ENCODE data around the gene GGA1.

GRCh38 chr22:37631448-37632173 is 23.0 kb downstream of the GGA1 start:
- TF ChIP-seq EP300 (IDR thresholded peaks at IDR 0.05; ENCODE audit: borderline replicate concordance), result no peak
- no peak for TF ChIP-seq CEBPB (IDR thresholded peaks at IDR 0.05)
- TF ChIP-seq, protein P1, sequence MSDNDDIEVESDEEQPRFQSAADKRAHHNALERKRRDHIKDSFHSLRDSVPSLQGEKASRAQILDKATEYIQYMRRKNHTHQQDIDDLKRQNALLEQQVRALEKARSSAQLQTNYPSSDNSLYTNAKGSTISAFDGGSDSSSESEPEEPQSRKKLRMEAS (IDR thresholded peaks at IDR 0.05), result no peak
- no peak for TF ChIP-seq CREB1 (IDR thresholded peaks at IDR 0.05; ENCODE audit: low read depth)
- no peak for TF ChIP-seq USF1 (IDR thresholded peaks at IDR 0.05)
- no peak for TF ChIP-seq TCF12 (IDR thresholded peaks at IDR 0.05; ENCODE audit: low read depth)
- TF ChIP-seq EGR1 (IDR thresholded peaks at IDR 0.05), result no peak
- no peak for TF ChIP-seq RAD21 (IDR thresholded peaks at IDR 0.05; ENCODE audit: low read depth)
- no peak for TF ChIP-seq YY1 (IDR thresholded peaks at IDR 0.05; ENCODE audit: low read depth)
- TF ChIP-seq TAF1 (IDR thresholded peaks at IDR 0.05; ENCODE audit: low read depth), result no peak
- no peak for TF ChIP-seq ZBTB7A (IDR thresholded peaks at IDR 0.05; ENCODE audit: low read depth)
- TF ChIP-seq, protein P2, sequence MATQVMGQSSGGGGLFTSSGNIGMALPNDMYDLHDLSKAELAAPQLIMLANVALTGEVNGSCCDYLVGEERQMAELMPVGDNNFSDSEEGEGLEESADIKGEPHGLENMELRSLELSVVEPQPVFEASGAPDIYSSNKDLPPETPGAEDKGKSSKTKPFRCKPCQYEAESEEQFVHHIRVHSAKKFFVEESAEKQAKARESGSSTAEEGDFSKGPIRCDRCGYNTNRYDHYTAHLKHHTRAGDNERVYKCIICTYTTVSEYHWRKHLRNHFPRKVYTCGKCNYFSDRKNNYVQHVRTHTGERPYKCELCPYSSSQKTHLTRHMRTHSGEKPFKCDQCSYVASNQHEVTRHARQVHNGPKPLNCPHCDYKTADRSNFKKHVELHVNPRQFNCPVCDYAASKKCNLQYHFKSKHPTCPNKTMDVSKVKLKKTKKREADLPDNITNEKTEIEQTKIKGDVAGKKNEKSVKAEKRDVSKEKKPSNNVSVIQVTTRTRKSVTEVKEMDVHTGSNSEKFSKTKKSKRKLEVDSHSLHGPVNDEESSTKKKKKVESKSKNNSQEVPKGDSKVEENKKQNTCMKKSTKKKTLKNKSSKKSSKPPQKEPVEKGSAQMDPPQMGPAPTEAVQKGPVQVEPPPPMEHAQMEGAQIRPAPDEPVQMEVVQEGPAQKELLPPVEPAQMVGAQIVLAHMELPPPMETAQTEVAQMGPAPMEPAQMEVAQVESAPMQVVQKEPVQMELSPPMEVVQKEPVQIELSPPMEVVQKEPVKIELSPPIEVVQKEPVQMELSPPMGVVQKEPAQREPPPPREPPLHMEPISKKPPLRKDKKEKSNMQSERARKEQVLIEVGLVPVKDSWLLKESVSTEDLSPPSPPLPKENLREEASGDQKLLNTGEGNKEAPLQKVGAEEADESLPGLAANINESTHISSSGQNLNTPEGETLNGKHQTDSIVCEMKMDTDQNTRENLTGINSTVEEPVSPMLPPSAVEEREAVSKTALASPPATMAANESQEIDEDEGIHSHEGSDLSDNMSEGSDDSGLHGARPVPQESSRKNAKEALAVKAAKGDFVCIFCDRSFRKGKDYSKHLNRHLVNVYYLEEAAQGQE (IDR thresholded peaks at IDR 0.05; ENCODE audit: low read depth), result no peak
- no peak for TF ChIP-seq TEAD4 (IDR thresholded peaks at IDR 0.05)
